ENCODE results near the gene USP24.

GRCh38 chr1:55257958-55258357, 42.8 kb upstream of the USP24 start:
- TF ChIP-seq CTCF (optimal IDR thresholded peaks at IDR 0.05 in 1 of 3, IDR thresholded peaks at IDR 0.05 in 1 of 3, conservative IDR thresholded peaks at IDR 0.05 in 1 of 3; ENCODE audit: extremely low read depth in 1 of 3, insufficient read depth in 2 of 3, low read length in 3 of 3) (no peak), EZH2 (IDR thresholded peaks at IDR 0.05; ENCODE audit: low read length) (no peak)

Data from keratinocyte (primary cell).